Renal pelvis (tissue), 4 donors: Measurements from ENCODE around the gene UQCRC1. TPM values are rescaled to one million over a fixed set of nuclear protein-coding genes. Genes with fewer than 3 reads are reported as not detected.

Experiments used
- DNase-seq: peaks from one replicate; pipeline ENCODE4 v3.0.0-alpha.2; 2013
- polyA plus RNA-seq, 3 donors: library from polyadenylated mRNA; unstranded; fragments of 120-200 nt; gene quantifications; one replicate each; pipeline ENCODE4 v1.2.1, GENCODE V29; 2013; ENCODE audit not compliant: insufficient read length in 3 of 3

UQCRC1 gene
- polyA plus RNA-seq, 3 donors, result 310 to 328 (median 322) TPM

DNA sequence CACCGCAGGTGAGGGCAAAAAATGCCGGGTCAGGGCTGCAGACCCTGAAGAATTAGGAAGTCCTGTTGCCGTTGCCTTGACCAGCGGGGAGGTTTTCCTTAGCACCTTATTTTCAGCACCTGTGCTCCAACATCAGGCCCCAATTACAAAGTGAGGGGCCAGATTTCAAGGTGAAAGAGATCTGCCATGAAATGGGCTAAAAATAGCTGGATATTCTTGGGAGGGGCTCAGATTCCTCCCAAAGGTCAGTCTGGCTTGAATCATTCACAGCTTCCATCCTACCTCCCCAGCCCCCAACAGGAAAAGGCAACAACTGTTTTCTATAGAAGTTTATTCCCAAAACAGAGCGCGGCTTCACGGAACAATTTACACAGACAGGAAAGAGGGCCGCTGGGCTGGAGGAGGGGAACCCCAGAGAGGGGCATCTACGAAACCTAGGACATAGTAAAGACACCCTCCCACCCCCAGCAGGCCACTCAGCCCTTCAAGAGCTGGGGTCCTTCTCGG is 26.8 kb upstream of the UQCRC1 start:
- DNase-seq, result no peak

DNA sequence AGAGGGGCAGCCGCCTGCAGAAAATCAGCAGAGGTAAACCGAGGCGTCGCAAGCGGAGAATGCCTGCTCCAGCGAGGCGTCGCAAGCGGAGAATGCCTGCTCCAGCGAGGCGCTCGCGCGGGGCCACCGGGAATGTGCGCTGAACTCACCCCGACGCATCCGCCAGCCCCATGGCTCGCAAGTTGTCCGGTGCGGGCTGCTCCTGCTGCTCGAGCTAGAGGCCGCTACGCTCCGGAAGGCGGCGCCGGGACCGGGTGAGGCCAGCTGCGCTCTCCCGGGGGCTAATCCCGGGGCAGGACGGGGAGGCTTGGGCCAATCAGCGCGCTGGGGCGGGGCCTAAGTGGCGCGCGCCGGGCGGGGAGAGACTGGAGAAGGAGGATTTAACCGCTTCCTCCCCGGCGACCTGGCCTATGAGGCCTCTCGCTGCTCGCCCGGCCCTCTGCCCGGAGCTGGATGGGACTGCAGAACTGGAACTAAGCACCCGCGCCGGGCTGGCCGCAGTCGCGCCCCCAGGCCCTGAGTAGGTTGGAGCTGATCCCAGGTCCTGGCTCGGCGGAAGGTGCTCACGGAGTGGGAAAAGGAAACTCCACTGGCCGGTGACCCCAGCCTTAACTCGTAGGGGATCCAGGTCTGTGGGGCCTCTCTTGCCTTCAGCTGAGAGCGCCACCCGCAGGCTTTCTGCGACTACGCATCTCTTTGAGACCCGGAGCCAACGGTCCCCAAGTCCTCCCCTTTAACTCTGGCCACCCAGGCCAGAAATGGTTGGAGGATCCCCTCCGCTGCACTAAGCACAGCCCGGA is 26.0 kb upstream of the UQCRC1 start, which contains the start of gene SLC26A6:
SLC26A6 (minus strand) TSS at position 240 of the 800 bp plus-strand sequence; CDS start at position 172, 68 bp downstream.
- DNase-seq, result peak; percentile 97

DNA sequence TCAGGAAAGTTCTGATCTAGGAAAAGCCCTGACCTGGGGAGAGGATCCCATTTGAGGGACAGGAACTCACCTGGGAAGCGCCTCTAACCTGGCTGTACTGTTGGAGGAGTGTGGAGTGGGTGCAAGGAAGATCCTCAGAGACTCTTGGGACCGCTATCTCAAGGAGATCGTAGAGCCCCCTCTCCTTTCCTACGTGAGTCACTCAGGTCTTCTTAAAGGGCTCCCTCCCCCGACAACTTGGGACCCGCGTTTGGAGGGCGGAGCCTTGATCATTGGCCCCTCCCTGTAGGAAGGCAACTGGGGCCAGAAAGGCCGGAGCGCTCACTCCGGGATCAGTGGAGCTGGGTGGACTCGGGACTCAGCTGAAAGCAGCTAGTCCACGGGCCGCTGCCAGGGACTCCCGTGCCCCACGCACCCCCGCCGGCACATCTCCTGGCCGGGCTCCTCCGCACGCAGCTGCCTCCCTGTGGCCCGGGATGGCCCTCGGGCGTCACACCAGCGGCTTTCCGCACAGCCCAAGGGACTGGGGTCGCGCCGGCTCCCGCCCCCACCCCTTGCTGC is 25.3 kb upstream of the UQCRC1 start:
- no peak for DNase-seq

DNA sequence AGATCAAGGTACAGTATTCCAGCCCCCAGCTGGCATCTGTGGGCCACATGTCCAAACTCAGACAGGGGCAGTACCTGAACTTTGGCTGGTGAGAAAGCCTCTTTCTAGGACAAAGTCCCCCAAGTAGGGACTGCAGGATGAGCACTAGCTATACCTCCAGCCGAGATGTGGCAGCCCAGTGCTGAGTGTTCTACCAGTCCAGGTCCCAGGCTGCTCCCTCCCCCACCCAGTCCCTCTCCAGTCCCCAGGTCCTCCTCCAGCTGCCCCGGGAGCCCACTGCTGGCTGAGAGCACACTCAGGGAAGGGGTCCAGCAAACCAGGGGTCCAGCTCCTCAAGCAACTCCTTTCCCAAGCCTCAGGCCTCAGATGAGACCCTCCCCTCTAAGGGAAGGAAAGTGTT is 24.3 kb upstream of the UQCRC1 start:
- no peak for DNase-seq

DNA sequence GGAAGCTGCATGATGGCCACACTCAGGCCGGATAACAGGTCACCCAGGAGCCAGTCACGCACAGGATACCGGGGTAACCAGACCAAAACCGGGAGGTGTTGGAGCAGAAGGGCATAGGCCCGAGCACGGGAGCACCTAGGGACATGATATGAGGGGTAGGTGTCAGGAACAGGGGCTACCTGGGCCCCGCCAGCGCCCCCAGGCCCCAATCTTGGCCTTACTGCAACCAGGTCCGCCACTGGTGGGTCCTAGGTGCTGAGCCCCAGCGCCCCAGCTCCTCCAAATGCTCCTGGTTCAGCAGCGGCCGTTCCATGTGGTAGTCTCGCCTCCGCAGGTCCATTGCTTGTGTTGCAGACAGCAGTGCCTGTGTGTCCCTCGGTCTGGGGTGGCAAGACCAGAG is 23.8 kb upstream of the UQCRC1 start:
- no peak for DNase-seq

DNA sequence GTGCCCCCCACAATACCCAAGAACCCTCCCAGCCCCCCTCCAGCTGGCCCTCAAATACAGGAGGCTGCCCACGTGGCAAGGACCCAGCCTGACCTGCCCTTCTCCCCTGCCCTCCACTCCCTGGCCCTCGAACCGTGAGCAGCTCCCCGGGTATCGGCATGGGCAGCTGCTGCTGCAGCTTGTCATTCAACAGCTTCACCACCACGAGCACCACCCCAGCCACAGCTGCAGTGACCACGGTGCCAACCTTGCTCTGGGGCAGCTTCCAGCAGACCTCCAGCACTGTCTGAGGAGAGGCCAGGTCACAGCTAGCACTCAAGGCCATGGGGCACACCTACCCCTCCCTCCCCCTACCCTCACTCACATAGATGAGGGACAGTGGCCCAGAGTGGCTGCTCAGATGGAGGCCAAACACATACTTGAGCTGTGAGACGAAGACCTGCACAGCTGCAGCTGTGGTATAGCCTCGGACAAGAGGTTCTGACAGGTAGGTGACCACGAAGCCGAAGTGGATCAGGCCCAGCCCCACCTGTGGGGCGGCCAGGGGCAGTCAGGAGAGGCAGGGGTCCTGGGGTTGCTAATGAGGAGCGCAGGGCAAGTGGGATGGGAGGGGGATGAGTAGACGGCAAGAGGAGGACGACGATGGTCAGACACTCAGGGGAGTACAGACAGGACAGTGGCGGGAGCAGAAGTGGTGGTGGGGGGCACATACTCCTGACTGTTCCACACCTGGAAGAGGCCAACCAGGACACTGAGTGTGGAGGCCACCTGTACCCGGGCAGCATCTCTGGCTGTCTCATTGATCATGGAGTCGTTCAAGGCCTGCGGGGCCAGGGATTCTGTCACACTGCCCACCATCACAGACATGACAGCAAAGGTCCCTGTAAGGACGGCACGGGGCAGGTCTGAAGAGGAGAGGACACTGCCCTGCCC is 22.3 kb upstream of the UQCRC1 start:
- no peak for DNase-seq

DNA sequence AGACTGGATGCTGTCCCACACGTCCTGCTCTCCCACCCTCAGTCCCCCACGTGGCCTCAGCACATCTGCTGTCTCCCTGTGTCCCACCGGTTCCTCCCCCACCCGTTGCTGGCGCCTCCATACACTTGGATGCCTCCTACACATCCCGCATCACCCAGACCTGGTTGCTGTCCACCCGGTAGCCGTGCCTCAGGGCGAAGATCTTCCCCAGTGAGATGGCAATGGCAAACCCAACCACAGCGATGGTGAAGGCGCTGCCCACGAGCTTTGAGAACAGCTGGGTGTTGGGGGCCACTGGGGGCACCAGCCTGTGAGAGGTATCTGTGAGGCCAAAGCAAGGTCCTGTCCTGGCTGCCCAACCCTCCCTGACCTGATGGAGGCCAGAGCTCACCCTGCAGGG is 21.4 kb upstream of the UQCRC1 start:
- DNase-seq, result no peak

DNA sequence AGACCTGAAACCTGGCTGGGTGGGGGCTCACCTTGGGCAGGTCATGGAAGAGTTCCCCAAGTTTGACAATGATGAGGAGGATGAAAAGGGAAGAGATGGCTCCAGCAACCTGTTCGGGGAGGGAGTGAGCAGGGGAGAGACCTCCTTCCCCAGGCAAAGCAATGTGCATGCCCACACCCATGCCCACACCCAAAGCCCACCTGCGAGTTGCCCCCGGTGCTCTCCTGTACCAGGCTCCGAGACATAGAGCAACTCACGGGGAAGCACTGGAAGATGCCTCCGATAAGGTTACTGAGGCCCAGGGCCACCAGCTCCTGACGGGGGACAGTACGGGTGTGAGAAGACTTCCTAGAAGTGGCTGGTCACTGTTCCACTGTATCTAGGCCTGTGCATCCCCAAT is 21.0 kb upstream of the UQCRC1 start:
- DNase-seq, result no peak

DNA sequence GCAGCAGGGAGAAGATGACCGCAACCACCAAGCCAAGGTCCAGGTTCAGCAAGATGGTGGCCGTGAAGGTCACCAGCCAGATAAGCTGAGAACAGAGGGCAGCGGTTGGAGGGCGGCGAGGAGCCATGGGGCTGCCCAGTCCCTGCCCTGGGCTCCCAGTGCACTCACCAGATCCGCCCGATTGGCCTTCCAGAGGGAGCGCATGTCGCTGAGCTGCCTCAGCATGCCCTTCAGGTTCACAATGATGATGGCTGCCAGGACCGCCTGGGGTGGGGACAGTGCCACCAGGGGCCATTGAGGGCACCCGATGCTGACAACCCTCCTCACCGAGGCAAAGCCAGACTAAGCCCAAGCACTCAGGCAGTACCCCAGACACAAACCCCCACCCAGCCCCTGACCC is 20.4 kb upstream of the UQCRC1 start:
- no peak for DNase-seq

DNA sequence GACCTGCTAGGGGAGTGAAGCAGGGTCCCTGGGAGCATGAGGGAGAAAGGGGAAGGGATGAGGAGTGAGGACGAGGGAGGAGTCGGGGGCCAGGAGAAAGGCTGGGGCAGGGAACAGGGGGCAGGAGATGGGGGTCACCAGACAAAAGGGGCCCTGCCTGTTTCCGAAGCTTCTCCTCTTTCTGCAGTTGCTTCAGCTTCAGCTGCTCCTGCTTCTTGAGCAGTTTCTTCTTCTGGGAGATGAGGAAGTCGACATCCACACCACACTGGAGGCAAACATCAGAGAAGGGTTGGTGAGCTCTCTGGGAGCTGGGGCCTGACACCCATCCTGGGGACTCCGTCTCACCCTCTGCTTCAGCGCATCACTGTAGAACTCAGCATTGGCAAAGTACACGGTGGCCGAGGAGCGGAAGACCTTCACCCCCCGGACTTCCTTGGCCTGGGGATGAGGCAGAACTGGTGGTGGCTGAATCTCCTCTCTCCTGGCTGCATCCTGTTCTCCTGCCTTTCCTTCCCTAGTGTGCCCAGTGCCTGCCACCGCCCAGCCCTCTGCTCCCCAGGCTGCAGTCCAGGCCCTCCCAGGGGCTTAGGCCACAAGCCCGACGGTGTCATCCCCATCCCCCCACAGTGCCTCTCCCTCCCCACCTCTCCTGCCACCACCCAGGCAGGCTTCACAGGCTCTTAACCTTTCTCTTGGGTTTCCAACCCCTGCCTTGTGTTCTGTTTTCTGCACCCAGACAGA is 19.0 kb upstream of the UQCRC1 start:
- no peak for DNase-seq

DNA sequence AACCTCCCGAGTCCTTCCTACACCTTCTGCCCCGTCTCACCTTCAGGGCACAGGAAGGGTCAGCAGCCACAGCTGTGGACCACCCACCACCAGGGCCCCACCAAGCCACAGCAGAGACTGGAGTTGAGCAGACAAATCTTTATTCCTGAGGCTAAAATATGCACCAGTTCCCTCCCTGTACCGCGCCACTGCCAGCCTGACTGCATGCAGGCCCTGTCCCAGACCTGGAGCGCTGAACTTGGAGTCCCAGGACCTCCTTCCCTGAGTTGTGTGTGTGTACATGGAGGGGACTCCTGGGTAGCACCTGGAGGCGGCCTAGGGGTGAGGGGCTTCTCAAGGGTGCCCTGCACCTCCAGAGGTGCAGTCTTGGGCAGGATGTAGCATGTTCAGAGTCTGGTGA is 16.2 kb upstream of the UQCRC1 start:
- no peak for DNase-seq

DNA sequence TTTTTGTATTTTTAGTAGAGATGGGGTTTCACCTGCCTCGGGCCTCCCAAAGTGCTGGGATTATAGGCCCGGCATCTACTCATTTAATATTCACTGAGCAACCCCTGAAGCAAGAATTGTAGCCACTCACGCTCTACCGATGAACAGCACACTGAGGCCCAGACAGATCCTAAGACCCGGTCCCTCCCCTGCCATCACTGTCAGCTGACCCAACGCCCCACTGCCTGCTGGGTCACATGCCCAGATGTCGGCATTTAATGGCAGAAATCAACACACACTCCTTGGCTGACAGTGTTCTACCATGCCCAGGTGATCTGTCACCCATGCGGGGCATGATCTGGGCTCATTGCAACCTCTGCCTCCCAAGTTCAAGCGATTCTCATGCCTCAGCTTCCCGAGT is 15.3 kb upstream of the UQCRC1 start:
- DNase-seq, result no peak

DNA sequence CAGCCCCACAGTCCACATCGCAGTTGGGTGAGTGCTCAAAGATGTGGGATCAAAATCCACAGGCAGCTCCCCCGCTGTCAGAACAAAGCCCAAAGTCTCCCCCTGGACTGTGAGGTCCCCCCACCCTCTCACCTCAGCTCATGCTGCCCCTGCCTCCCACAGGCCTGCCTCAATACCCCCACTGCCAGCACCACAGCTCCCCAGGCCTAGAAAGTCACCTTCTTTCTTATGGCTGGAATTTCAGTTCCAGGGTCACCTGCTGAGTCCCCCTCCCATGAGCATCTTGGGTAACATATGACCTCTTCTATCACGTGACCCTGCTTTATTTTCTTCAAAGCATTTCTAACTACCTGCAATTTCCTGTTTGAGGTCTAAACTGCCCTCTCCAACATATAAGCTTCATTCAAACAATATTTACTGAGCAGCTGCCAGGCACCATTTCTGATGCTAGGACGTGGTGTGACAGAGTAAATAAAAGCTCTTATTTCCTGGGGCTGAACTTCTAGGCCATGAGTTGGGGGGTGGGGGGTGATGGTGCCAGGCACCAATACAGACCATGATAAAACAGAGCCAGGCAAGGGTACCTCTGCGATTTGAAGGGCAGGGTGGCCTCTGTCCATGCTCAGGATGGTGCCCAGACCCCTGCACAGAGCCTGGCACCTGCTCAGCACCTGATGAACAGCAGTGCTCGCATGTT is 14.6 kb upstream of the UQCRC1 start:
- DNase-seq, result no peak

DNA sequence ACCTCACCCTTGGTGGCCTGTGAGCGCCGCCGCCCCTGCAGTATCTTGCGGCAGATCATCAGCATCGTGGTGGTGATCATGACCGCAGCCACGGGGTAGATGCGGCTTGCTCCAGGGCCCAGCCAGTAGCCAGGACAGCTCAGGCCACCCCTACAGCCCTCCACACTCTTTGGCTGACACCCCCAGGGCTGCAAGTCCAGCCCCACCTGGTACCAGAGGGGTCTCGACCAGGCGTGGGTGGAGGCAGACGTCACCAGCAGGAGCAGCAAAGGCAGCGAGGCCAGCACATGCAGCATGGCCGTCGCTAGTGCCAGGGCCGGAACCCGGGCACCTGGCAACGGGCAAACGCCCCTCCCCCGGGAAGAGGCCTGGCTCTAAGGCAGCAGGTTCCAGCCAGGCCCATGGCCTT is 12.0 kb upstream of the UQCRC1 start, which contains the start of gene TMEM89:
TMEM89 (minus strand) TSS at position 309 of the 409 bp plus-strand sequence; CDS start at position 296, 13 bp downstream.
- no peak for DNase-seq

DNA sequence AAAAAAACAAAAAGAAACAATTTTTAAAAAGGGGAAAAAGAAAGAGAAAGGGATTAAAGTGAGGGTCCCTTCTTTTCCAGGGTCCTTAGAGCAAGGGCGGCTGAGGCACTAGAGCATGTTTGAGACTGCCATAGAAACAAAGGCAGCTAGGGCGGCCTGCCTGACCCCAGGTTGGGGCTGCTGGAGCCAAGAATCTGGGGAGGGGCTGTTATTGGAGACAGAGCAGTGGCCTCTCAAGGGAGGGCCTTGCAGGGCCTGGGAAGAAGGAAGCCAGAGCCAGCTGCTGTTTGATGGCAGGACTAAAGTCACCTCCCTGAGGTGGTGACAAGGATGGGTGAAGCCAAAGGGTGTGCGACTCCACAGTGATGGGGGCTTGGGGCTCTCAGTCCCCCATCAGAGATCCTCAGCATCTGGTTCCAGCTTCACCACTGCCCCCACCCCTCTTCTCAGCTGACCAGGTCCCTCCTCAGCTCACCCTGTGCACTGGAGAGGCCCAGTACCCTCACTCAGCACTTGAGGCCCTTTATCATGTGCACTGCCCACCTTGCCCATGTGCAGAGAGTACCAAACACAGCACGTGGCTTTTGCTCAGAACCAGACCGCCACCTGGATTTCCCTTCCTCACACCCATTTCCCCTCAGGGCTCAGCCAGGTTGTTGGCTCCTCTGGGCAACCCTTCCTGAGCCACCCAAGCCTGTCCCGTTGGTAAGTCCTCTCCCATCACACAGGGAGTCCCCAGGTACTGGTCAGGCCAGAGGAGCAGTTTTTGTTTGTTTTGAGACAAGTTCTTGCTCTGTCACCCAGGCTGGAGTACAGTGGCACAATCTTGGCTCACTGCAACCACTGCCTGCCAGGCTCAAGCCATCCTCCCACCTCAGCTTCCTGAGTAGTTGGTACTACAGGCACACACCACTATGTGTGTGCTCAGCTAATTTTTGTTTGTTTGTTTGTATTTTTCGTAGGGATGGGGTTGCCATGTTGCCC is 10.4 kb upstream of the UQCRC1 start:
- no peak for DNase-seq

DNA sequence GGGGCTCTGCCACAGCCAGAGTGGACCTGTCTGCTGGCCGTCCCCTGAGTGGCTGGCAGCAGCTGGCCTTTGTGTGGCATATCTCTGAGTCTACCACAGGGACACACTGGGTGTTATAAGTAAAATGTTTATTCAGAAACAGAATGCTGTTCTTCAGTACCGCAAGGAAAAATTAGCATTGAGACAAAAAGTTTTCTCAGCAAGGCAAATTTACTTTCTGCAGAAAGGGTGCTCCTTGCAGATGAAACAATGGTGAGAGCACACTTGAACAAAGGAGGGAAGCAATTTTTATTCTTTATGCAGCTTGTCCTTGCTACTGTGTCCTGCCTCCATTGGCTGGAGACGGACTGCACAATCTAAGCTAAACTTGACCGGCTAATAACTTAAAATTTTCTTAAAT is 8.1 kb upstream of the UQCRC1 start:
- DNase-seq, result no peak

DNA sequence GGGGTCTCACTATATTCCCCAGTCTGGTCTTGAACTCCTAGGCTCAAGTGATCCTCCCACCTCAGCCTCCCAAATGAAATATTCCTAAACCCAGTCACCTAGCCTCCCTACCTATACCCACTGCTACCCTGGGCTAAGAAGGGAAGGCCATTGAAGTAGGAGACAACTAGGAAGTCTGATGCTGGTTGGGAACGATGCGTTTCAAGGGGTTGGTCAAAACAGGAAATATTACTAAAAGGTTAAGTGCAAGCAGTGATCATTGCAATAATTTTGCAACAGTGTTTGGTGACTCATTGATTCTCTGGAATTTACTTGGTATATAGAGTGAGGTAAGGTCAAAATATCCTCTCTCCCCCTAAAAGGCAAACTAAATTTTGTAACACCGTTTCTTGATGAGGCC is 4.6 kb upstream of the UQCRC1 start:
- no peak for DNase-seq

DNA sequence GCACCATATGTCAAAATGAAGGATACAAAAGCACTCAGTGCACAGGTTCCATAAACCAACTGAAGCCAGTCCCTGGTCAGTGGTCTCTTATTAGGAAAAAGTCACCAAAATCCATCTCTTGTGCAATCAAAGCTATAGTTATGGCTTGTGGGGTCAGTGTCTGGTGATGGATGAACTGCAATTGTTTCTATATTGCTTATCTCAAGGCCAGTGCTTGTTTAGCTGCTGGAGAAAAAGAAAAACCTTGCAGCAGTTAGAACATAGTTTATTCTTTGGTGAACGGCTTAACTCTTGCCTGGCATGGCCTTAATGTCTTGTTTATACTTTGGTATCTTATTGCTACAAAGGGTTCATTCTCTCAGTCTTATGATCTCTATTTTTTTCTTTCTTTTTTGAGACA is 2.9 kb upstream of the UQCRC1 start:
- DNase-seq, result no peak

DNA sequence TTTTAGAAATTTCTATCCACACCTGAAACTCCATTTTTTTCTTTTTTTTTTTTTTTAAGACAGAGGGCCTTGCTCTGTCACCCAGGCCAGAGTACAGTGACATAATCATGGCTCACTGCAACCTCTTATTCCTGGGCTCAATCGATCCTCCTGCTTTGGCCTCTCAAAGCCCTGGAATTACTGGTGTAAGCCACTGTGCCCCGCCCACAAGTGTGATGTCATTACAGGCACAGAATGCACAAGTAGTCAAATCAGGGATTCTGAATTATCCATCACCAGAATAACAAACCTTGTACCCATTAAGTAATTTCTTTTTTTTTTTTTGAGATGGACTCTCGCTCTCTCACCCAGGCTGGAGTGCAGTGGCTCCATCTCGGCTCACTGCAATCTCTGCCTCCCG is 1.9 kb downstream of the UQCRC1 start:
- DNase-seq, result no peak

DNA sequence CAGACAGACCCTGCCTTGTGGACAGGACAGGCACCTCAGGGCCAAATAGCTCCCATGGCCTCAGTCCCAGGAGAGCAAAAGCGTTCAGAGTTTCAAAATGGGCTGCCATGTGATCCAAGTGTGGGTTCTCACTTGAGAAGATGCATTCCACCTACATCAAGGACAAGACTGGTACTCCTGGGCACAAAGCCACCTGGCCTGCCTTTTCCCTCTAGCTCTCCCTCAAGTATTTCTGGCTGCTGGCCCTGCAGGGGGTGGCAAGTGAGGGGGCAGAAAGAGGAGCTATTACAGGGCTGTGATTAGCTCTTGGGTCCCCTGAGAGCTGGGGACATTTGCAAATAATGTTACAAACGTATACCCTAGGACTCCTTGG is 7.8 kb downstream of the UQCRC1 start:
- no peak for DNase-seq
